Epithelial cell of prostate (primary cell): ENCODE data around the gene RAPGEF1.

Experiments used
- DNase-seq: peaks from one replicate; pipeline ENCODE4 v3.0.0-alpha.2; 2011; ENCODE audit warnings: low read depth, low spot score
- H3K27ac ChIP-seq: fragments of 450-650 bp; 2 replicates; pipeline ENCODE4 v1.5.1; 2017; ENCODE audit warnings: mild to moderate bottlenecking

RAPGEF1 gene

GRCh38 chr9:131594906-131595665, 144.8 kb downstream of the RAPGEF1 start:
- no peak overlapping the region for H3K27ac ChIP-seq
- DNase-seq, result no peak

- no peak for DNase-seq
- no peak overlapping the region for H3K27ac ChIP-seq
These were observed 145.8 kb downstream of the RAPGEF1 start for GRCh38 chr9:131593936-131594665.

- H3K27ac ChIP-seq, result no peak overlapping the region
- no peak for DNase-seq
These were observed 146.6 kb downstream of the RAPGEF1 start for GRCh38 chr9:131593091-131593820.

- DNase-seq, result no peak
- H3K27ac ChIP-seq, result no peak overlapping the region
These were observed 148.0 kb downstream of the RAPGEF1 start for GRCh38 chr9:131591845-131592208.

- no peak overlapping the region for H3K27ac ChIP-seq
- DNase-seq, result peak; percentile 18
These were observed 148.7 kb downstream of the RAPGEF1 start for GRCh38 chr9:131590907-131591844.

GRCh38 chr9:131590449-131590848, 149.4 kb downstream of the RAPGEF1 start:
- no peak for DNase-seq
- no peak overlapping the region for H3K27ac ChIP-seq

- DNase-seq, result no peak
- no peak overlapping the region for H3K27ac ChIP-seq
These were observed 149.9 kb downstream of the RAPGEF1 start for GRCh38 chr9:131589993-131590392.

GRCh38 chr9:131589124-131589711, 150.7 kb downstream of the RAPGEF1 start:
- H3K27ac ChIP-seq, result no peak overlapping the region
- DNase-seq, result no peak

GRCh38 chr9:131588396-131588795, 151.5 kb downstream of the RAPGEF1 start:
- H3K27ac ChIP-seq, result no peak overlapping the region
- no peak for DNase-seq

- no peak for DNase-seq
- H3K27ac ChIP-seq, result no peak overlapping the region
These were observed 152.0 kb downstream of the RAPGEF1 start for GRCh38 chr9:131587906-131588305.

GRCh38 chr9:131587331-131587730, 152.5 kb downstream of the RAPGEF1 start:
- no peak overlapping the region for H3K27ac ChIP-seq
- no peak for DNase-seq

GRCh38 chr9:131585375-131585774, 154.5 kb downstream of the RAPGEF1 start:
- no peak overlapping the region for H3K27ac ChIP-seq
- no peak for DNase-seq

- DNase-seq, result no peak
- no peak overlapping the region for H3K27ac ChIP-seq
These were observed 155.0 kb downstream of the RAPGEF1 start for GRCh38 chr9:131584858-131585257.

GRCh38 chr9:131583836-131584555, 155.9 kb downstream of the RAPGEF1 start:
- no peak overlapping the region for H3K27ac ChIP-seq

GRCh38 chr9:131583337-131583645, 156.6 kb downstream of the RAPGEF1 start:
- no peak overlapping the region for H3K27ac ChIP-seq
- no peak for DNase-seq

More at GRCh38 chr9:131583836-131584555, 155.9 kb downstream of the RAPGEF1 start:
- DNase-seq, result no peak

- no peak for DNase-seq
- no peak overlapping the region for H3K27ac ChIP-seq
These were observed 157.2 kb downstream of the RAPGEF1 start for GRCh38 chr9:131582466-131583336.

- no peak for DNase-seq
These were observed 157.8 kb downstream of the RAPGEF1 start for GRCh38 chr9:131582056-131582455.

GRCh38 chr9:131580358-131580757, 159.5 kb downstream of the RAPGEF1 start:
- H3K27ac ChIP-seq, result no peak overlapping the region
- no peak for DNase-seq

More at GRCh38 chr9:131582056-131582455, 157.8 kb downstream of the RAPGEF1 start:
- no peak overlapping the region for H3K27ac ChIP-seq
